Measurements from ENCODE around the gene SOX6.

DNA sequence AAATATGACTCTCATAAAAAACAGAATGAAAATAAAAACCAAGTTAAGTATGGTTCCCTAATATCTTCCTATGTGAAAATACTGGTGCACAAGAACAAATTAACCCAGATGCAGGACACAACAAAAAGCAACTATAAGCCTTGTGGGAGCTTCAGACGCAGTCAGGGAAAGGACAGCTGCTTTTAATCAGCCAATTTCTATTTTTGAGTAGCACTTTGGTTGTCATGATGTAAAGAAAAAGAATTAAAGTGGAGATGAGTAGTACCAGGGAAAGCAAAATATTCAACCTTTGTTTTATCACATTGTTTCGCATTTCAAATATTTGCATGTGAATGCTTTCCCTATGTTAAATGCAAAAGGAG, 339.9 kb downstream of the SOX6 start:
- TF ChIP-seq, protein P1, sequence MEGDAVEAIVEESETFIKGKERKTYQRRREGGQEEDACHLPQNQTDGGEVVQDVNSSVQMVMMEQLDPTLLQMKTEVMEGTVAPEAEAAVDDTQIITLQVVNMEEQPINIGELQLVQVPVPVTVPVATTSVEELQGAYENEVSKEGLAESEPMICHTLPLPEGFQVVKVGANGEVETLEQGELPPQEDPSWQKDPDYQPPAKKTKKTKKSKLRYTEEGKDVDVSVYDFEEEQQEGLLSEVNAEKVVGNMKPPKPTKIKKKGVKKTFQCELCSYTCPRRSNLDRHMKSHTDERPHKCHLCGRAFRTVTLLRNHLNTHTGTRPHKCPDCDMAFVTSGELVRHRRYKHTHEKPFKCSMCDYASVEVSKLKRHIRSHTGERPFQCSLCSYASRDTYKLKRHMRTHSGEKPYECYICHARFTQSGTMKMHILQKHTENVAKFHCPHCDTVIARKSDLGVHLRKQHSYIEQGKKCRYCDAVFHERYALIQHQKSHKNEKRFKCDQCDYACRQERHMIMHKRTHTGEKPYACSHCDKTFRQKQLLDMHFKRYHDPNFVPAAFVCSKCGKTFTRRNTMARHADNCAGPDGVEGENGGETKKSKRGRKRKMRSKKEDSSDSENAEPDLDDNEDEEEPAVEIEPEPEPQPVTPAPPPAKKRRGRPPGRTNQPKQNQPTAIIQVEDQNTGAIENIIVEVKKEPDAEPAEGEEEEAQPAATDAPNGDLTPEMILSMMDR (conservative IDR thresholded peaks at IDR 0.05 in 1 of 2, IDR thresholded peaks at IDR 0.05 in 1 of 2; ENCODE audit: low read depth in 1 of 2, low read length in 2 of 2): no peak
- no peak for TF ChIP-seq EZH2 (IDR thresholded peaks at IDR 0.05; ENCODE audit: low read length, missing control alignments)

All from fibroblast of lung (primary cell).